HEK293 (cell line): ENCODE measurements around the gene LEF1.

ENCODE experiments used
- CTCF ChIA-PET: fragments of 350-600 bp; formaldehyde crosslinking; extraction: SDS; loops from one replicate; lab custom pipeline; 2021; ENCODE audit warnings: antibody characterized with exemption; lab: Yijun Ruan, JAX
- POLR2A ChIA-PET: fragments of 300-600 bp; formaldehyde crosslinking; extraction: SDS; loops from one replicate; lab custom pipeline; 2020; ENCODE audit warnings: antibody characterized with exemption, inconsistent platforms; lab: Yijun Ruan, JAX
- H3K27ac ChIP-seq: fragments of 200-500 bp; sonication (Bioruptor generic); 2 replicates; pipeline ENCODE4 v1.5.1; 2014; ENCODE audit warnings: low read depth, low read length, control low read depth, inconsistent platforms; ENCODE audit errors: extremely low read depth
- H3K36me3 ChIP-seq, 2 experiments: fragments of 200-500 bp in 1 of 2; sonication (Bioruptor generic) in 1 of 2; 1 replicate in 1 of 2; 2 replicates in 1 of 2; pipeline ENCODE4 v1.5.1; 2014 to 2017; ENCODE audit warnings: inconsistent platforms in 2 of 2, low read length in 2 of 2; ENCODE audit not compliant: control insufficient read depth in 2 of 2, insufficient read depth in 1 of 2
- H3K4me1 ChIP-seq: fragments of 200-500 bp; sonication (Bioruptor generic); 2 replicates; pipeline ENCODE4 v1.5.1; 2014; ENCODE audit warnings: mild to moderate bottlenecking, low read length, inconsistent platforms; ENCODE audit not compliant: control insufficient read depth, insufficient read depth
- H3K4me3 ChIP-seq: 2 replicates; pipeline ENCODE4 v1.5.1; 2011; ENCODE audit warnings: low read depth, mild to moderate bottlenecking, control low read depth, low read length, moderate library complexity
- H3K9me3 ChIP-seq: fragments of 200-500 bp; sonication (Bioruptor generic); 2 replicates; pipeline ENCODE4 v1.5.1; 2014; ENCODE audit warnings: low read depth, low read length, inconsistent platforms; ENCODE audit not compliant: control insufficient read depth, insufficient read depth
- GFI1B ChIP-seq: fragments of 450-650 bp; formaldehyde crosslinking; IDR thresholded peaks from 2 replicates; pipeline ENCODE4 v1.5.1; 2016; ENCODE audit warnings: missing biosample characterization, missing genetic modification characterization
- IKZF3 ChIP-seq: fragments of 450-650 bp; IDR thresholded peaks from 2 replicates; pipeline ENCODE4 v1.5.0; 2018; ENCODE audit warnings: missing biosample characterization, mild to moderate bottlenecking, missing genetic modification characterization, moderate library complexity
- PATZ1 ChIP-seq: fragments of 450-650 bp; formaldehyde crosslinking; IDR thresholded peaks from 2 replicates; pipeline ENCODE4 v1.5.1; 2016; ENCODE audit warnings: missing biosample characterization, missing genetic modification characterization
- RBAK ChIP-seq: fragments of 450-650 bp; formaldehyde crosslinking; IDR thresholded peaks from 2 replicates; pipeline ENCODE4 v1.5.1; 2016; ENCODE audit warnings: missing biosample characterization, missing genetic modification characterization
- SCRT2 ChIP-seq: fragments of 450-650 bp; formaldehyde crosslinking; IDR thresholded peaks from 2 replicates; pipeline ENCODE4 v1.5.1; 2016; ENCODE audit warnings: missing biosample characterization, missing genetic modification characterization
- ZBTB11 ChIP-seq: fragments of 450-650 bp; formaldehyde crosslinking; conservative IDR thresholded peaks from 2 replicates; pipeline ENCODE4 v1.5.1; 2016; ENCODE audit warnings: low read depth, missing biosample characterization, missing genetic modification characterization
- ZFP41 ChIP-seq: fragments of 450-650 bp; formaldehyde crosslinking; IDR thresholded peaks from 2 replicates; pipeline ENCODE4 v1.5.1; 2016; ENCODE audit warnings: missing biosample characterization, missing genetic modification characterization, borderline replicate concordance
- ZNF10 ChIP-seq: fragments of 450-650 bp; formaldehyde crosslinking; IDR thresholded peaks from 2 replicates; pipeline ENCODE4 v1.5.1; 2017; ENCODE audit warnings: missing biosample characterization, missing genetic modification characterization
- ZNF133 ChIP-seq: fragments of 450-650 bp; formaldehyde crosslinking; IDR thresholded peaks from 2 replicates; pipeline ENCODE4 v1.5.1; 2016; ENCODE audit warnings: missing biosample characterization, missing genetic modification characterization
- ZNF146 ChIP-seq: fragments of 450-650 bp; formaldehyde crosslinking; IDR thresholded peaks from 2 replicates; pipeline ENCODE4 v1.5.1; 2016; ENCODE audit warnings: missing biosample characterization, missing genetic modification characterization
- ZNF202 ChIP-seq: fragments of 450-650 bp; formaldehyde crosslinking; IDR thresholded peaks from 2 replicates; pipeline ENCODE4 v1.5.1; 2016; ENCODE audit warnings: missing biosample characterization, missing genetic modification characterization, borderline replicate concordance
- ZNF23 ChIP-seq: fragments of 450-650 bp; formaldehyde crosslinking; IDR thresholded peaks from 2 replicates; pipeline ENCODE4 v1.5.1; 2016; ENCODE audit warnings: missing biosample characterization, missing genetic modification characterization, borderline replicate concordance
- ZNF24 ChIP-seq: fragments of 450-650 bp; formaldehyde crosslinking; IDR thresholded peaks from 2 replicates; pipeline ENCODE4 v1.5.1; 2016; ENCODE audit warnings: missing biosample characterization, missing genetic modification characterization
- ZNF48 ChIP-seq: fragments of 450-650 bp; formaldehyde crosslinking; IDR thresholded peaks from 2 replicates; pipeline ENCODE4 v1.5.1; 2016; ENCODE audit warnings: missing biosample characterization, missing genetic modification characterization
- ZNF560 ChIP-seq: fragments of 450-650 bp; formaldehyde crosslinking; IDR thresholded peaks from 2 replicates; pipeline ENCODE4 v1.5.1; 2017; ENCODE audit warnings: missing biosample characterization, missing genetic modification characterization, borderline replicate concordance
- ZNF561 ChIP-seq: fragments of 450-650 bp; IDR thresholded peaks from 2 replicates; pipeline ENCODE4 v1.5.1; 2018; ENCODE audit warnings: missing biosample characterization, missing genetic modification characterization, borderline replicate concordance
- ZNF664 ChIP-seq: fragments of 450-650 bp; formaldehyde crosslinking; IDR thresholded peaks from 2 replicates; pipeline ENCODE4 v1.5.1; 2016; ENCODE audit warnings: missing biosample characterization, missing genetic modification characterization
- ZNF701 ChIP-seq: fragments of 450-650 bp; formaldehyde crosslinking; IDR thresholded peaks from 2 replicates; pipeline ENCODE4 v1.5.1; 2016; ENCODE audit warnings: missing biosample characterization, missing genetic modification characterization
- ZXDB ChIP-seq: fragments of 450-650 bp; formaldehyde crosslinking; IDR thresholded peaks from 2 replicates; pipeline ENCODE4 v1.5.1; 2016; ENCODE audit warnings: missing biosample characterization, missing genetic modification characterization
- TF ChIP-seq, protein P1 (sequence below): fragments of 450-650 bp; formaldehyde crosslinking; IDR thresholded peaks from 2 replicates; pipeline ENCODE4 v1.5.1; 2016; ENCODE audit warnings: missing biosample characterization, missing genetic modification characterization
- TF ChIP-seq, protein P2 (sequence below): fragments of 450-650 bp; IDR thresholded peaks from 2 replicates; pipeline ENCODE4 v1.5.1; 2018; ENCODE audit warnings: missing biosample characterization, mild to moderate bottlenecking, missing genetic modification characterization

LEF1 gene

GRCh38 chr4:108087293-108087967 lies 81.3 kb downstream of the LEF1 start:
- H3K4me1 ChIP-seq: no peaks in the 10 kb centered on the region
- H3K9me3 ChIP-seq: no peaks in the 10 kb centered on the region
- ChIA-PET CTCF (no interaction called here), POLR2A (interaction anchor here (0.6 kb wide), 1 partner anchor 30 kb away, joined by 6 read pairs; no protein-coding TSS in a partner anchor)
- no peak for TF ChIP-seq ZNF146 (tag by site-specific recombination)
- TF ChIP-seq ZNF48 (tag by site-specific recombination): no peak
- TF ChIP-seq ZNF133: no peak
- TF ChIP-seq IKZF3 (tag by site-specific recombination): no peak
- no peak for TF ChIP-seq ZNF701 (tag by site-specific recombination)
- TF ChIP-seq ZNF202 (tag by site-specific recombination): no peak
- TF ChIP-seq ZNF561 (tag by site-specific recombination): no peak
- TF ChIP-seq ZFP41 (tag by site-specific recombination): no peak
- no peak for TF ChIP-seq GFI1B
- no peak for TF ChIP-seq ZNF23 (tag by site-specific recombination)
- TF ChIP-seq PATZ1 (tag by site-specific recombination): no peak
- no peak overlapping the region for H3K4me3 ChIP-seq
- H3K36me3 ChIP-seq: peaks cover 0 to 20% of the 10 kb centered on the region in 2 experiments; a peak in 1 of 3 replicates
- no peak overlapping the region for H3K27ac ChIP-seq

GRCh38 chr4:108081256-108081655 lies 87.5 kb downstream of the LEF1 start:
- ChIA-PET POLR2A (no interaction called here), CTCF (no interaction called here)
- H3K27ac ChIP-seq: no peak overlapping the region
- no peak overlapping the region for H3K4me3 ChIP-seq
- TF ChIP-seq, protein P1, sequence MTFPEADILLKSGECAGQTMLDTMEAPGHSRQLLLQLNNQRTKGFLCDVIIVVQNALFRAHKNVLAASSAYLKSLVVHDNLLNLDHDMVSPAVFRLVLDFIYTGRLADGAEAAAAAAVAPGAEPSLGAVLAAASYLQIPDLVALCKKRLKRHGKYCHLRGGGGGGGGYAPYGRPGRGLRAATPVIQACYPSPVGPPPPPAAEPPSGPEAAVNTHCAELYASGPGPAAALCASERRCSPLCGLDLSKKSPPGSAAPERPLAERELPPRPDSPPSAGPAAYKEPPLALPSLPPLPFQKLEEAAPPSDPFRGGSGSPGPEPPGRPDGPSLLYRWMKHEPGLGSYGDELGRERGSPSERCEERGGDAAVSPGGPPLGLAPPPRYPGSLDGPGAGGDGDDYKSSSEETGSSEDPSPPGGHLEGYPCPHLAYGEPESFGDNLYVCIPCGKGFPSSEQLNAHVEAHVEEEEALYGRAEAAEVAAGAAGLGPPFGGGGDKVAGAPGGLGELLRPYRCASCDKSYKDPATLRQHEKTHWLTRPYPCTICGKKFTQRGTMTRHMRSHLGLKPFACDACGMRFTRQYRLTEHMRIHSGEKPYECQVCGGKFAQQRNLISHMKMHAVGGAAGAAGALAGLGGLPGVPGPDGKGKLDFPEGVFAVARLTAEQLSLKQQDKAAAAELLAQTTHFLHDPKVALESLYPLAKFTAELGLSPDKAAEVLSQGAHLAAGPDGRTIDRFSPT: no peak
- TF ChIP-seq ZBTB11 (tag by site-specific recombination) (no peak), ZNF10 (tag by site-specific recombination) (no peak), ZXDB (no peak), RBAK (tag by site-specific recombination) (no peak), ZNF24 (no peak), IKZF3 (tag by site-specific recombination) (no peak), SCRT2 (tag by site-specific recombination) (no peak), ZNF48 (tag by site-specific recombination) (no peak), ZNF664 (tag by site-specific recombination) (no peak), ZNF560 (tag by site-specific recombination) (no peak)
- TF ChIP-seq, protein P2, sequence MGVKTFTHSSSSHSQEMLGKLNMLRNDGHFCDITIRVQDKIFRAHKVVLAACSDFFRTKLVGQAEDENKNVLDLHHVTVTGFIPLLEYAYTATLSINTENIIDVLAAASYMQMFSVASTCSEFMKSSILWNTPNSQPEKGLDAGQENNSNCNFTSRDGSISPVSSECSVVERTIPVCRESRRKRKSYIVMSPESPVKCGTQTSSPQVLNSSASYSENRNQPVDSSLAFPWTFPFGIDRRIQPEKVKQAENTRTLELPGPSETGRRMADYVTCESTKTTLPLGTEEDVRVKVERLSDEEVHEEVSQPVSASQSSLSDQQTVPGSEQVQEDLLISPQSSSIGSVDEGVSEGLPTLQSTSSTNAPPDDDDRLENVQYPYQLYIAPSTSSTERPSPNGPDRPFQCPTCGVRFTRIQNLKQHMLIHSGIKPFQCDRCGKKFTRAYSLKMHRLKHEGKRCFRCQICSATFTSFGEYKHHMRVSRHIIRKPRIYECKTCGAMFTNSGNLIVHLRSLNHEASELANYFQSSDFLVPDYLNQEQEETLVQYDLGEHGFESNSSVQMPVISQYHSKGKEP (tag by site-specific recombination): no peak
- H3K9me3 ChIP-seq: no peaks in the 10 kb centered on the region
- no peaks in the 10 kb centered on the region for H3K4me1 ChIP-seq
- H3K36me3 ChIP-seq: peaks cover 0 to 42% of the 10 kb centered on the region in 2 experiments; a peak in 1 of 3 replicates
